Measurements from ENCODE around the gene C9orf78.
"Not testable (repeated sequence)": the region's sequence is repeated elsewhere in the genome, so short reads cannot be mapped to it uniquely, and the experiment has no call there.

- TF ChIP-seq, protein P1, sequence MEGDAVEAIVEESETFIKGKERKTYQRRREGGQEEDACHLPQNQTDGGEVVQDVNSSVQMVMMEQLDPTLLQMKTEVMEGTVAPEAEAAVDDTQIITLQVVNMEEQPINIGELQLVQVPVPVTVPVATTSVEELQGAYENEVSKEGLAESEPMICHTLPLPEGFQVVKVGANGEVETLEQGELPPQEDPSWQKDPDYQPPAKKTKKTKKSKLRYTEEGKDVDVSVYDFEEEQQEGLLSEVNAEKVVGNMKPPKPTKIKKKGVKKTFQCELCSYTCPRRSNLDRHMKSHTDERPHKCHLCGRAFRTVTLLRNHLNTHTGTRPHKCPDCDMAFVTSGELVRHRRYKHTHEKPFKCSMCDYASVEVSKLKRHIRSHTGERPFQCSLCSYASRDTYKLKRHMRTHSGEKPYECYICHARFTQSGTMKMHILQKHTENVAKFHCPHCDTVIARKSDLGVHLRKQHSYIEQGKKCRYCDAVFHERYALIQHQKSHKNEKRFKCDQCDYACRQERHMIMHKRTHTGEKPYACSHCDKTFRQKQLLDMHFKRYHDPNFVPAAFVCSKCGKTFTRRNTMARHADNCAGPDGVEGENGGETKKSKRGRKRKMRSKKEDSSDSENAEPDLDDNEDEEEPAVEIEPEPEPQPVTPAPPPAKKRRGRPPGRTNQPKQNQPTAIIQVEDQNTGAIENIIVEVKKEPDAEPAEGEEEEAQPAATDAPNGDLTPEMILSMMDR (IDR thresholded peaks at IDR 0.05; ENCODE audit: poor library complexity), result not testable (repeated sequence)
- TF ChIP-seq EZH2 (IDR thresholded peaks at IDR 0.05; ENCODE audit: borderline replicate concordance); EZH2phosphoT487 (IDR thresholded peaks at IDR 0.05; ENCODE audit: low read depth, severe bottlenecking, unreplicated experiment): not testable (repeated sequence)
Measured at GRCh38 chr9:129784970-129785369, 50.1 kb downstream of the C9orf78 start.
